ENCODE results near the gene POLK.

DNA sequence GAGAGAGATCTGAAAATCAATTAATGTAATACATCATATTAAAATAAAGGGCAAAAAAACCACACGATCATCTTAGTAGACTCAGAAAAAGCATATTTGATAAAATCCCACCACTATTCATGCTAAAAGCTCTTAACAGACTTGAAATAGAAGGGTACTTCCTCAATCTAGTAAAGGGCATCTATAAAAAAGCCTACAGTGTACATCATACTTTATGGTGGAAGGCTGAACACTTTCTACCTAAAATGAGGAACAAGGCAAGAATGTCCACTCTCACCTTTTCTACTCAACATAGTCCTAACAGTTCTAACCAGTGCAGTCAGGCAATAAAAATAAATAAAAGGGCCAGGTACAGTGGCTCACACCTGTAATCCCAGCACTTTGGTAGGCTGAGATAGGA, 38.9 kb downstream of the POLK start:
- TF ChIP-seq EZH2phosphoT487 (IDR thresholded peaks at IDR 0.05; ENCODE audit: insufficient read depth, low read depth) (no peak), EZH2 (IDR thresholded peaks at IDR 0.05; ENCODE audit: insufficient read depth, poor library complexity, severe bottlenecking) (no peak)
